GM04504 (cell line): ENCODE results near the gene HPN.
"Not testable (repeated sequence)": the region's sequence is repeated elsewhere in the genome, so short reads cannot be mapped to it uniquely, and the experiment has no call there.

Experiments used
- DNase-seq: peaks from one replicate; pipeline ENCODE4 v3.0.0-alpha.2; 2012; ENCODE audit warnings: low read depth

HPN gene

GRCh38 chr19:35009424-35010415, 31.8 kb upstream of the HPN start:
- DNase-seq = no peak

GRCh38 chr19:35011091-35011689, 30.3 kb upstream of the HPN start:
- no peak for DNase-seq

- DNase-seq = no peak
Observed at GRCh38 chr19:35011737-35012682, 29.5 kb upstream of the HPN start.

- no peak for DNase-seq
Observed at GRCh38 chr19:35013041-35013819, 28.3 kb upstream of the HPN start.

- no peak for DNase-seq
Observed at GRCh38 chr19:35013820-35014754, 27.4 kb upstream of the HPN start.

GRCh38 chr19:35014774-35015173, 26.7 kb upstream of the HPN start:
- DNase-seq = not testable (repeated sequence)

- DNase-seq = no peak
Observed at GRCh38 chr19:35015270-35015953, 26.1 kb upstream of the HPN start.

- no peak for DNase-seq
Observed at GRCh38 chr19:35015954-35016351, 25.6 kb upstream of the HPN start.

- no peak for DNase-seq
Observed at GRCh38 chr19:35017507-35017906, 24.0 kb upstream of the HPN start.

- no peak for DNase-seq
Observed at GRCh38 chr19:35018379-35018778, 23.1 kb upstream of the HPN start.

GRCh38 chr19:35019144-35019543, 22.4 kb upstream of the HPN start:
- no peak for DNase-seq

GRCh38 chr19:35021016-35021415, 20.5 kb upstream of the HPN start:
- no peak for DNase-seq

GRCh38 chr19:35021596-35021995, 19.9 kb upstream of the HPN start:
- DNase-seq = no peak

GRCh38 chr19:35022460-35022859, 19.1 kb upstream of the HPN start:
- no peak for DNase-seq

- no peak for DNase-seq
Observed at GRCh38 chr19:35023428-35023827, 18.1 kb upstream of the HPN start.

- DNase-seq = no peak
Observed at GRCh38 chr19:35024095-35024494, 17.4 kb upstream of the HPN start.

- DNase-seq = no peak
Observed at GRCh38 chr19:35025969-35026368, 15.6 kb upstream of the HPN start.

- no peak for DNase-seq
Observed at GRCh38 chr19:35026418-35026817, 15.1 kb upstream of the HPN start.

- no peak for DNase-seq
Observed at GRCh38 chr19:35027009-35027408, 14.5 kb upstream of the HPN start.
